SU-DHL-6 (cell line): ENCODE results near the gene CLVS2.

Source experiments
- EZH2phosphoT487 ChIP-seq: fragments of 200-600 bp; sonication (generic), shearing (Covaris generic); conservative IDR thresholded peaks from 2 replicates; pipeline ENCODE4 v1.6.1; 2018; ENCODE audit warnings: mild to moderate bottlenecking, antibody characterized with exemption, low read length, moderate library complexity, mixed read lengths
- TF ChIP-seq, protein P1 (sequence below): fragments of 200-600 bp; sonication (generic); IDR thresholded peaks from one replicate; pipeline ENCODE4 v1.5.1; 2017; ENCODE audit warnings: antibody characterized with exemption, mild to moderate bottlenecking, low read length, moderate library complexity; ENCODE audit not compliant: insufficient read depth, poor library complexity, severe bottlenecking

DNA sequence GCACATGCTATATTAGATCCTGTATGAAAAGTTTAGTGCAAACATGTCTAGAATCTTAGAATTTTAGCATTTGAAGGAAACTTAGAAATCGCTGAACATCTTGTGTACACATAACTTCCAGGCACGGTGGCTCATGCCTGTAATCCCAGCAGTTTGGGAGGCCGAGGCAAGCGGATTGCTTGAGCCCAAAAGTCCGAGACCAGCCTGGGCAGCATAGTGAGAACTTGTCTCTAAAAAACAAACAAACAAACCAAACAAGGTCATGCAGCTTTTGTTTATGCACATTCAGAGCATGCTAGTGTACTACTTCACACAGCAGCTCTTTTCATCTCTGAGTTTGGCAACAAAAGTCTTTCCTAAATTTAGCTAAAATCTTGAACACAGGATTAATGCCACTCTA lies 32.2 kb downstream of the CLVS2 start:
- TF ChIP-seq, protein P1, sequence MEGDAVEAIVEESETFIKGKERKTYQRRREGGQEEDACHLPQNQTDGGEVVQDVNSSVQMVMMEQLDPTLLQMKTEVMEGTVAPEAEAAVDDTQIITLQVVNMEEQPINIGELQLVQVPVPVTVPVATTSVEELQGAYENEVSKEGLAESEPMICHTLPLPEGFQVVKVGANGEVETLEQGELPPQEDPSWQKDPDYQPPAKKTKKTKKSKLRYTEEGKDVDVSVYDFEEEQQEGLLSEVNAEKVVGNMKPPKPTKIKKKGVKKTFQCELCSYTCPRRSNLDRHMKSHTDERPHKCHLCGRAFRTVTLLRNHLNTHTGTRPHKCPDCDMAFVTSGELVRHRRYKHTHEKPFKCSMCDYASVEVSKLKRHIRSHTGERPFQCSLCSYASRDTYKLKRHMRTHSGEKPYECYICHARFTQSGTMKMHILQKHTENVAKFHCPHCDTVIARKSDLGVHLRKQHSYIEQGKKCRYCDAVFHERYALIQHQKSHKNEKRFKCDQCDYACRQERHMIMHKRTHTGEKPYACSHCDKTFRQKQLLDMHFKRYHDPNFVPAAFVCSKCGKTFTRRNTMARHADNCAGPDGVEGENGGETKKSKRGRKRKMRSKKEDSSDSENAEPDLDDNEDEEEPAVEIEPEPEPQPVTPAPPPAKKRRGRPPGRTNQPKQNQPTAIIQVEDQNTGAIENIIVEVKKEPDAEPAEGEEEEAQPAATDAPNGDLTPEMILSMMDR, result no peak
- TF ChIP-seq EZH2phosphoT487, result no peak
